ENCODE data around the gene VWA5B2. TPM values are rescaled to one million over a fixed set of nuclear protein-coding genes. Genes with fewer than 3 reads are reported as not detected.

VWA5B2 gene
- total RNA-seq, 2 experiments from 2014 or later = not detected

DNA sequence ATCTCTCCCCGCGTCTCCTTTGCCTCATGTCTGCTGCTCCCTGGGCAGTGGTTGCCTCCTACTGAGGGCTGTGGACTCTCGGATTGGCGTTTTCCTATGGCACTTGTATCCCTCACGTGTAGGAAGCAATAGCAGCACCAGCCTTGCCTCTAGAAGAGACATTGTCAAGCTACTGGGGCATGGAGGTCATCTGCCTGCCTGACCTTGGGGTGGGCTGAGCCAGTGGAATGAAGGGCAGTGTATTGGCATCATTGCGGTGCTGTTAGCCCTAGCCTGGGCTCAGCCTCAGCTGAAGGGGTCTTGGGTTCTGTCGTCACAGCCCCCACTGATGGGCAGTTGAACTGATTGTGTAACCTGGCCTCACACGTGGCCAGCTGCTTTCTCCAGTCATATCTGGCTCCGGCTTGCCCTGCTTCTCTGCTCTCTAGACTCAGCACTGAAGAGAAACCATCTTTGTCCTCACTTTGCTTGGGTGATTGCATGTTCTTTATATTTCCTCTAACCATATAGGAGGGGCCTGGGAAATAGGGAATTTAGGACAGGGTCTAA lies 35.3 kb upstream of the VWA5B2 start:
- no peaks in the 10 kb centered on the region for H3K27me3 Mint-ChIP-seq (ENCODE audit: low read depth)
- CTCF ChIA-PET = interaction anchor here (5.8 kb wide), 1 partner anchor 34 kb away, joined by 23 read pairs; no protein-coding TSS in a partner anchor

DNA sequence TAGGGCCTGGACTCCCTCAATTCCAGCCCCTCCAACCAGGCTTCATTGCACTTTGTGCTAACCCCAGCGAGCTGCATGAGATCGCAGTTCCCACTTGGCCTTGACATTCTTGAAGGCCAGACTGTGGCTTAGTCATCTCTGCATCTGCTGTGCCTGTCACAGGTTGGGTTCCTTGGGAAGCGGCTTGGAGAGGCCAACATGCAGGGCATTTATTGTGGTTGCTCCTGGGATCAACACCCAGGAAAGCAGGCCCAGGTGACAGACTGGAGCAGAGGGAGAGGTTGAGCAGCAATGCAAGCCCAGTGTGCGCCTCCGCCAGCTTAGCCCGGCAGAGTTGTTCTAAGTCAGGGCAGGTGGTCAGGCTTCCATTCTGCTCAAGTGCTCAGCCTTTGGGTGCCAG lies 32.8 kb upstream of the VWA5B2 start:
- peaks cover 8% of the 10 kb centered on the region for H3K36me3 Mint-ChIP-seq (ENCODE audit: low read depth)
- H3K9me3 Mint-ChIP-seq = no peaks in the 10 kb centered on the region
- CTCF ChIA-PET = interaction anchor here (5.8 kb wide), 1 partner anchor 31 kb away, joined by 23 read pairs; no protein-coding TSS in a partner anchor
- H3K27me3 Mint-ChIP-seq (ENCODE audit: low read depth) = no peaks in the 10 kb centered on the region
- H3K4me3 Mint-ChIP-seq = no peak overlapping the region
- no peak for DNase-seq
- H3K27ac Mint-ChIP-seq = no peak overlapping the region
- intact Hi-C loops (cut with micrococcal nuclease) = no loop called here
- no peaks in the 10 kb centered on the region for H3K4me1 Mint-ChIP-seq (ENCODE audit: low read depth)

More for the DNA sequence above, 35.3 kb upstream of the VWA5B2 start:
- intact Hi-C loops (cut with micrococcal nuclease) = no loop called here
- no peaks in the 10 kb centered on the region for H3K9me3 Mint-ChIP-seq
- no peak overlapping the region for H3K27ac Mint-ChIP-seq
- no peak overlapping the region for H3K4me3 Mint-ChIP-seq
- DNase-seq = no peak
- H3K36me3 Mint-ChIP-seq (ENCODE audit: low read depth) = peaks cover 18% of the 10 kb centered on the region
- H3K4me1 Mint-ChIP-seq (ENCODE audit: low read depth) = peaks cover 1% of the 10 kb centered on the region

DNA sequence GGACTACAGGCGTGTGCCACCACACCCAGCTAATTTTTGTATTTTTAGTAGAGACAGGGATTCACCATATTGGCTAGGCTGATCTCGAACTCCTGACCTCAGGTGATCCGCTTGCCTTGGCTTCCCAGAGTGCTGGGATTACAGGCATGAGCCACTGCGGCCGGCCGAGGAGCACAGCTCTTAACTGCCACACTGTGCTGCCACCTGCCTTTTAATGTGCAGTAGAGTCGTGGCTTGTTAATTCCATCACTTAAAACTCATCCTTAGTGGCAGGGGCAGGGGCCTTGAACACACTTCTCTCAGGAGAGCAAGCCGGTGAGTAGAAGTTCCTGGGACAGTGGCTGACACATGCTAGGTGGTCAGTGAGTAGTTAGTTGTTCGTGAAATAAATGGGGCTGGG lies 30.9 kb upstream of the VWA5B2 start:
- H3K4me3 Mint-ChIP-seq = no peak overlapping the region
- no peaks in the 10 kb centered on the region for H3K27me3 Mint-ChIP-seq (ENCODE audit: low read depth)
- no peaks in the 10 kb centered on the region for H3K9me3 Mint-ChIP-seq
- intact Hi-C loops (cut with micrococcal nuclease) = no loop called here
- peaks cover 1% of the 10 kb centered on the region for H3K36me3 Mint-ChIP-seq (ENCODE audit: low read depth)
- DNase-seq = no peak
- CTCF ChIA-PET = interaction anchor here (5.8 kb wide), 1 partner anchor 29 kb away, joined by 23 read pairs; no protein-coding TSS in a partner anchor
- H3K4me1 Mint-ChIP-seq (ENCODE audit: low read depth) = no peaks in the 10 kb centered on the region
- H3K27ac Mint-ChIP-seq = no peak overlapping the region

DNA sequence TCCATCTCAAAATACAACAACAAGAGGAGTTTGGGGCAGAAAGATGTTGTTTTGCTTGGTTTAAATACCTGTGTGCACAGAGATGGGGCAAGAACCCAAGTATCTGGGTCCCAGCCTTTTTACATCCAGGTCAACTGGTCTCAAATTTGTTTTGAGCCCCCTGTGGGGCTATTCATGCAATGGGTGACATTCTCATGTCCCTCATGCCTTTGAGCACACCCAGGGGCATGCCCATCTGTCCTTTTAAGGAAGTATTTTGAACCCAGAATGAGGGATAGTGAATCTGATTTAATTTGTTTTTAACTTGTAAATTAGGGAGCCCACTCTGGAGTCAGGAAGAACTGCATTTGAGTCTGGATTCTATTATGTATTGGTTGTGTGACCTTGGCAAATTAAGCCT lies 28.6 kb upstream of the VWA5B2 start:
- Mint-ChIP-seq H3K4me1 (ENCODE audit: low read depth) (no peaks in the 10 kb centered on the region), H3K27me3 (ENCODE audit: low read depth) (peaks cover 3% of the 10 kb centered on the region), H3K36me3 (ENCODE audit: low read depth) (no peaks in the 10 kb centered on the region), H3K9me3 (no peaks in the 10 kb centered on the region), H3K27ac (no peak overlapping the region), H3K4me3 (no peak overlapping the region)
- CTCF ChIA-PET = interaction anchor here (0.9 kb wide), 1 partner anchor 164 kb away, joined by 3 read pairs; no protein-coding TSS in a partner anchor
- DNase-seq = no peak
- intact Hi-C loops (cut with micrococcal nuclease) = no loop called here

DNA sequence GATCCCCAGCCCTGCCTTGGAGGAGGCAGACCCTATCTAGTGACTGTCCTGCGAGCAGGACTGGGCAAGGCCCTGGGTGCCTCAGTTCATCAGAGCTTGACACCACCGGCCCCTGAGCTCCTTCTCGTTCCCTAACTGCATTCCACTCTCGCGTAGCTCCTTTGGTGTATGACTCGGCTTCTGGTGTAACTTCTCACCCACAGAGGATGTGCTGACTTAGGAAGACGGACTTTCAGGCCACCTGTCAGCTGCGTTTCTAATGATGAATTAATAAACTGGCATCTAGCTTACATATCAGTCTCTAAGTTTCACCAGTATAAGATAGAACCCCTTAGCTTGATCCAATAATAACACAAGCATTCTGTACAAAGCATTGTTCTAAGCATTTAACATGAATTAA lies 25.9 kb upstream of the VWA5B2 start:
- Mint-ChIP-seq H3K9me3 (no peaks in the 10 kb centered on the region), H3K4me1 (ENCODE audit: low read depth) (no peaks in the 10 kb centered on the region), H3K27me3 (ENCODE audit: low read depth) (peaks cover 9% of the 10 kb centered on the region), H3K4me3 (no peak overlapping the region), H3K27ac (no peak overlapping the region), H3K36me3 (ENCODE audit: low read depth) (no peaks in the 10 kb centered on the region)
- intact Hi-C loops (cut with micrococcal nuclease) = no loop called here
- DNase-seq = no peak
- CTCF ChIA-PET = interaction anchor here (1.6 kb wide), 1 partner anchor 22 kb away, joined by 4 read pairs; no protein-coding TSS in a partner anchor

DNA sequence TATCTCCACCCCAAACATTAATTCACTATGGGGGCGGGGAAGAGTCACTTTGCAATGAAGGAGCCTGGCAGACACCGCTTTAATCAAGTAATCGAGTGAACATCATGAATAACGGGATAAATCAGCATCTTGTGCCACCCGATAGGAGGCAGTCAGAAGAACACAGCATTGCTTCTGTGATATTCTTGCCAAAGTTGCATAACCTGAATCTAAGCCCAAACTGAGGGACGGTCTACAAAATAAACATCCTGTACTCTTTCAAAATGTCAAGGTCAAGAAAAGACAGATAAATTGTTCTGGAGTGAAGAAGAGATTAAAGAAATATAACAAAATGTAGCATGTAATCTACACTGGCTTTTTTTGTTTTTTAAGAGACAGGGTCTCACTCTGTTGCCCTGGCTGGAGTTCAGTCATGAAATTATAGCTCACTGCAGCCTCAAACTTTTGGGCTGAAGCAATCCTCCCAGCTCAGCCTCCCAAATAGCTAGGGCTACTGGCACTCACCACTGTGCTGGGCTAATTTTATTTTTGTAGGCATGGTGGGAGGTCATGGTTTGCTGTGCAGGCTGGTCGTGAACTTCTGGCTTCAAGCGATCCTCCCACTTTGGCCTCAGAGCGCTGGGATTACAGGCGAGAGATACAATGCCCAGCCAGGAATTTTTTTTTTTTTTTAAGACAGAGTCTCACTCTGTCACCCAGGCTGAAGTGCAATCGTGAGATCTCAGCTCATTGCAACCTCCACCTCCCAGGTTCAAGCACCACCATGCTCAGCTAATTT lies 20.1 kb upstream of the VWA5B2 start:
- intact Hi-C loops (cut with micrococcal nuclease) = no loop called here
- H3K27me3 Mint-ChIP-seq (ENCODE audit: low read depth) = peaks cover 9% of the 10 kb centered on the region
- no peaks in the 10 kb centered on the region for H3K36me3 Mint-ChIP-seq (ENCODE audit: low read depth)
- no peak overlapping the region for H3K4me3 Mint-ChIP-seq
- CTCF ChIA-PET = interaction anchor here (0.7 to 0.9 kb wide), 3 partner anchors 17 to 274 kb away, joined by 3 to 4 read pairs (median 3); no protein-coding TSS in a partner anchor
- no peak overlapping the region for H3K27ac Mint-ChIP-seq
- no peaks in the 10 kb centered on the region for H3K4me1 Mint-ChIP-seq (ENCODE audit: low read depth)
- no peak for DNase-seq
- H3K9me3 Mint-ChIP-seq = no peaks in the 10 kb centered on the region

DNA sequence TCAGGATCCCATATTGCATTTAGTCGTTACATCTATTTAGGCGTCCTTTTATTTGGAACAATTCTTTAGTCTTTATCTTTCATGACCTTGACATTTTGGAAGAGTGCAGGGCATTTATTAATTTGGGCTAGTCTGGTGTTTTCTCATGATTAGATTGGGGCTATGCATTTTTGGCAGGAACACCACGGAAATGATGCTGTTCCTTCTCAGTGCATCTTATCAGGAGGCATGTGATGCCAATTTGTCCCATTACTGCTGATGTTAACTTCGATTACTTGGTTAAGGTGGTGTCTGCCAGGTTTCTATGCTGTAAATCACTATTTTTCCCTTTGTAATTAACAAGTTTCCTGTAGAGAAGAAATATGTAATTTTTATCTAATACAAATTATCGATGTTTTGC lies 18.1 kb upstream of the VWA5B2 start:
- CTCF ChIA-PET = interaction anchor here (0.7 to 1.9 kb wide), 3 partner anchors 15 to 142 kb away, joined by 3 to 9 read pairs (median 4); no protein-coding TSS in a partner anchor
- peaks cover 6% of the 10 kb centered on the region for H3K27me3 Mint-ChIP-seq (ENCODE audit: low read depth)
- no peak overlapping the region for H3K27ac Mint-ChIP-seq

DNA sequence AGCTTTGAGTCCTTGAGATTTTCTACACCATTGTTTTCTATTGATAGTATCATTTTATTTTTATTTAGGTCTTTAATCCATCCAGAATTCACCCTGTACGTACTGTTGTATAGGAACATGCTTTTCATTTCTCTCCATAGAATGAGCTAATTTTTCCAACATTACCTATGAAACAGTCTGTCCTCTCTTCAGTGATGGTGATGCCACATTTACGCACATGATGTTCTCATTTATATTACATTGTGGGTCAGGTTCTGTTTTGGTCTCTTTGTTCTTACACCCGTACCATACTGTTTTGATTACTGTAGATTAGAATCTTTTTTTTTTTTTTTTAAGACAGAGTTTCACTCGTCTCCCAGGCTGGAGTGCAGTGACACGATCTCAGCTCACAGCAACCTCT lies 17.7 kb upstream of the VWA5B2 start:
- Mint-ChIP-seq H3K27ac (no peak overlapping the region), H3K36me3 (ENCODE audit: low read depth) (no peaks in the 10 kb centered on the region), H3K4me1 (ENCODE audit: low read depth) (no peaks in the 10 kb centered on the region), H3K27me3 (ENCODE audit: low read depth) (peaks cover 4% of the 10 kb centered on the region), H3K9me3 (no peaks in the 10 kb centered on the region), H3K4me3 (no peak overlapping the region)
- DNase-seq = no peak
- intact Hi-C loops (cut with micrococcal nuclease) = no loop called here
- CTCF ChIA-PET = interaction anchor here (1.9 kb wide), 1 partner anchor 15 kb away, joined by 4 read pairs; no protein-coding TSS in a partner anchor

More for the DNA sequence above, 18.1 kb upstream of the VWA5B2 start:
- DNase-seq = no peak
- Mint-ChIP-seq H3K4me3 (no peak overlapping the region), H3K4me1 (ENCODE audit: low read depth) (no peaks in the 10 kb centered on the region), H3K36me3 (ENCODE audit: low read depth) (no peaks in the 10 kb centered on the region), H3K9me3 (no peaks in the 10 kb centered on the region)
- intact Hi-C loops (cut with micrococcal nuclease) = no loop called here

DNA sequence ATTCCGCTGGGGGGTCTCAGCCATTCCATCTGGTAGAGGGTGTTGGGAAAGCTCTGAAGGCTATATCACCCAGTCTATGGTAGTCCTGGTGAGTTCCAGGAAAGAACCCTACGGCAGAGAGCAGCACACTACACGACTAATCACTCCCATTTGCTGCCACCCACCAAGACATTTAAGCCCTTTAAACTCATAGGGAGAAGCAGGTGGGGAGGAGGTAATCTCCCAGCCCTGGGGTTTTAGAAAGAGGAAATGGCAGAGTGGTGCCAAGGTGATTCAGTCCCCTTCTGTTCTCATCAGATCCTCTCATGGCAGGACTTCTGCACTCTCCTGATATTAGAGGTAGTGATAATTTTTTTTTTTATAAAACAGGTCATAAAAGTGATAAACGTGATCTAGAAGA lies 10.6 kb upstream of the VWA5B2 start:
- DNase-seq = no peak
- Mint-ChIP-seq H3K4me3 (no peak overlapping the region), H3K27me3 (ENCODE audit: low read depth) (peaks cover 10% of the 10 kb centered on the region)

DNA sequence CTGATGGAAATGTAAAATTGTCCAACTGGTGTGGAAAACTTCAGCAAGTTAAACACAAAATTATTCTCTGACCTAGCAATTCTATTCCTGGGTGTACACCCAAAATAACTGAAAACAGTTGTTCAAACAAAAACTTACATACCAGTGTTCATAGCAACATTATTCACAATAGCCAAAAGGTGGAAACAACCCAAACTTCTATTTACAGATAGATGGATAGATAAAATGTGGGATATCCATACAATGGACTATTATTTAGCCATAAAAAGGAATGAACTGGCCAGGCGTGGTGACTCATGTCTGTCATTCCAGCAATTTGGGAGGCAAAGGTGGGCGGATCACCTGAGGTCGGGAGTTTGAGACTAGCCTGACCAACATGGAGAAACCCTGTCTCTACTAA lies 6.9 kb upstream of the VWA5B2 start:
- Mint-ChIP-seq H3K36me3 (ENCODE audit: low read depth) (no peaks in the 10 kb centered on the region), H3K27me3 (ENCODE audit: low read depth) (peaks cover 21% of the 10 kb centered on the region), H3K4me3 (no peak overlapping the region), H3K9me3 (no peaks in the 10 kb centered on the region), H3K27ac (no peak overlapping the region), H3K4me1 (ENCODE audit: low read depth) (no peaks in the 10 kb centered on the region)
- no peak for DNase-seq
- intact Hi-C loops (cut with micrococcal nuclease) = loop anchor here (10.0 kb wide), 1 partner anchor 322 kb away; no protein-coding TSS in a partner anchor
- CTCF ChIA-PET = interaction anchor here (1.0 to 1.1 kb wide), 2 partner anchors 27 to 67 kb away, joined by 3 read pairs; partner anchors contain the start of gene EEF1AKMT4

More for the DNA sequence above, 10.6 kb upstream of the VWA5B2 start:
- CTCF ChIA-PET = interaction anchor here (1.1 kb wide), 1 partner anchor 9 kb away, joined by 8 read pairs; no protein-coding TSS in a partner anchor
- intact Hi-C loops (cut with micrococcal nuclease) = no loop called here
- no peaks in the 10 kb centered on the region for H3K4me1 Mint-ChIP-seq (ENCODE audit: low read depth)
- H3K27ac Mint-ChIP-seq = no peak overlapping the region
- H3K9me3 Mint-ChIP-seq = no peaks in the 10 kb centered on the region
- H3K36me3 Mint-ChIP-seq (ENCODE audit: low read depth) = no peaks in the 10 kb centered on the region

DNA sequence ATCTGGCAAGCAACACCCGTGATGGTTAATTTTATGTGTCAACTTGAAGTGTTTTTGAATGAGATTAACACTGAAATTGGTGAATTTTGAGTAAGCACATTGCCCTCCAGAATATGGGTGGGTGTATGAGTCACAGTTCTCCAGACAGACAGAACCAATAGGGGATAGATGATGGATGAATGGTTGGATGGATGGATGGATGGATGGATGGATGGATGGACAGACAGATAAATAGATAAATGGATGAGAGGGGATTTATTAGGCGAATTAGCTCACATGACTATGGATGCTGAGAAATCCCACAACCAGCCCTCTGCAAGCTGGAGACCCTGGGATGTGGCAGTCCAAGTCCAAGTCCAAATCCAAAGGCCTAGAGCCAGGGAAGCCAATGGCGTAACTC lies 5.4 kb upstream of the VWA5B2 start:
- CTCF ChIA-PET = interaction anchor here (0.6 kb wide), 1 partner anchor 9 kb away, joined by 3 read pairs; no protein-coding TSS in a partner anchor
- Mint-ChIP-seq H3K36me3 (ENCODE audit: low read depth) (no peaks in the 10 kb centered on the region), H3K4me1 (ENCODE audit: low read depth) (peaks cover 2% of the 10 kb centered on the region), H3K9me3 (no peaks in the 10 kb centered on the region), H3K27me3 (ENCODE audit: low read depth) (peaks cover 31% of the 10 kb centered on the region), H3K27ac (no peak overlapping the region), H3K4me3 (no peak overlapping the region)
- no peak for DNase-seq
- intact Hi-C loops (cut with micrococcal nuclease) = loop anchor here (10.0 kb wide), 1 partner anchor 321 kb away; no protein-coding TSS in a partner anchor

DNA sequence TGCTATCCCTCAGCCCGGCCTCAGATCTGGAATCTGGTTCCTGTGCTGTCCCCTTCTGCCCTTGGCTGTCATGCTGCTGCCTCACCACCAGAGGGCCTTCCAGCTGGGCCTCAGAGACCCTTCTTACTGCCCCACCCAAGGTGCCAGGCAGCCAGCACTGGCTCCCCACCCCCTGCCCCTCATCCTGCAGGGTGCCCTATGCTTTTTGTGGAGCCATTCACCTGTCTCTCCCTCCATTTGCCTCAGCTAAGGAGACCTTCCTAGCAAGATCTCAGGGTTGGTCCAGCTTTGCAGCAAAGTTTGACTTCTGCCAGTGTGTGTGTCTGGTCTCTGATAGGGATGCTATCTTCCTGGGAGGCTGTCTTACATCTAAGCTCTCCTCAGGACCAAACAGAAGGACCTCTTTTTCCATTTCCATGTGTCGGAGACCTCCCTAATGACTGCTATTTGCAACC lies 1.9 kb upstream of the VWA5B2 start:
- no peaks in the 10 kb centered on the region for H3K36me3 Mint-ChIP-seq (ENCODE audit: low read depth)
- H3K4me1 Mint-ChIP-seq (ENCODE audit: low read depth) = peaks cover 11% of the 10 kb centered on the region

More for the DNA sequence above, 1.9 kb upstream of the VWA5B2 start:
- intact Hi-C loops (cut with micrococcal nuclease) = loop anchor here (1.0 to 10.0 kb wide), 4 partner anchors 23 to 317 kb away; partner anchors contain the start of gene CAMK2N2
- DNase-seq = peak; percentile 56
- no peaks in the 10 kb centered on the region for H3K9me3 Mint-ChIP-seq
- H3K27ac Mint-ChIP-seq = no peak overlapping the region
- CTCF ChIA-PET = interaction anchor here (0.6 to 4.7 kb wide), 38 partner anchors 9 to 332 kb away, joined by 3 to 48 read pairs (median 6); partner anchors contain the start of genes ABCF3, ALG3 and EEF1AKMT4
- no peak overlapping the region for H3K4me3 Mint-ChIP-seq
- peaks cover 47% of the 10 kb centered on the region for H3K27me3 Mint-ChIP-seq (ENCODE audit: low read depth)
